ENCODE measurements around the gene HOXA3.

HOXA3 gene

DNA sequence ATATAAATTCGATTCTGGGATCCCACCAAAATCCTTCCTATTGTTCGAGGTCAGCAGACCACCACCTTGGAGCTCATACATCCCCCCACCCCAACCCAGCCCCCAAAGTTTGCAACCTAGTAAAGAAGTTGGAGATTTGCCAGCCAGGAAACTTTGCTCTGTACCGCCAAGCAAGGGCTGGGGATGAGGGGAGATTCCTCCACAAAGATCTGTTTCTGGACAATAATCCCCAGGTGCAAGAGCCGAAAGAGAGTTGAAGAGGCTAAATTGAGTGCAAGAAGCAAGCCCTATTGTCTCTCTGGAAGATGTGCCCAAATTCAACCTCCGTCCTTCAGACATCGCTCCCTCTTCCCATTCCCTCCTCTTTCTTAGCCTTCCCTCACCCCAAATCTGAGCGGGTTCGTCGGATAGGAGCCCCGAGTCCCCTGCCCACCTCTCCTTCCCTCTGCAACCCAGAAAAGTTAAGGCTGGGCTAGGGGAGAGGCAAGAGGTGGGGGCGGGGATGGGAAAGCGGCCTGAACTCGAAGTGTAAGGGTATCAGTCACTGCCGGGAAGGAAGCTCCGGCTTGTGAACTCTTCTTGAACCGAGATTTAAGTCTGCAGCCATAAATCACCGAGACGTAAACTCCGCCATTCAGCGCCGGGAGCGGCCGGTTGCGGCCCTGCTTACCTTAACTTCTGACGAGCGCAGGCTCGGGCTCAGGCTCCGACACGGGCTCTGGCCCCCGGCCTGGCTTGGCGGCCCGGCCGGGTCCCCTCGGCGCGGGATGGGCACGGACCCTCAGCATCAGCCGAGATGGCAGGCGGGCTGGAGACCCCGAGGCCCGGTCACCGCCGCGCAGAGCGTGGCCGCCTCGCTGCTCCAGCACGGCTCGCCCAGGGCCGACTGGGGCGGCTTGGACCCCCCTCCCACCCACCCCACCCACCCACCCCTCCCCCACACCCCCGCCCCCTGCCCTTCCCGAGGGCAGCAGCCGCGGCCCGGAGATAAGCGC, 39.1 kb downstream of the HOXA3 start:
- peak; percentile 66 for DNase-seq

- no peak for DNase-seq
These were observed 40.0 kb downstream of the HOXA3 start for GRCh38 chr7:27112361-27112760.

DNA sequence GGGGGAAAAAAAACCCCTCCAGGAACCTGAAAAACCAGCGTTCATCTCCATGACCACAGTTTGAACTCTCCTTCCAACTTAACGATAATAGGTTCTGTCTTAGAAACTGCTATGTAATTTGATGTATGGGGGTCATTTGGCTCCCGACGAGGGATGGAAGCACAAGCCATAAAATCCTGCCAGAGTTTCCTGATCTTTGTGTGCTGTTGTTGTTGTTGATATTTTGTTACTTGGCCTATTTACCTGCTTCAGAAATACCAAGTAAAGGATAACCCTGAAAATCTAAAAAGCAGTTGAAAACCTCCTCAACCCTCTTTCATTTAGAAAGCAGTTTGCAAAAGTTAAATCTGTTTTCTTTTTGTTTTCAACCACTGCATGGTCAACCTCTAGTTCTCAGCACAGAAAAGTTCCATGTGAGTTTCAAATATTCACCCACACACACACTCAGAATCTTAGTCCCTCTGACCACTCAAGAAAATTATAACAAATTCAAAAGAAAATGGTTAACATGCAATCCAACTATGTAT, 40.6 kb downstream of the HOXA3 start:
- DNase-seq: no peak

- DNase-seq: no peak
These were observed 41.2 kb downstream of the HOXA3 start for GRCh38 chr7:27111042-27111750.

- DNase-seq: no peak
These were observed 42.0 kb downstream of the HOXA3 start for GRCh38 chr7:27110186-27111031.

GRCh38 chr7:27109466-27110185, 42.8 kb downstream of the HOXA3 start:
- DNase-seq: no peak

- peak; percentile 69 for DNase-seq
These were observed 43.8 kb downstream of the HOXA3 start for GRCh38 chr7:27108390-27109127.

- no peak for DNase-seq
These were observed 44.7 kb downstream of the HOXA3 start for GRCh38 chr7:27107391-27108381.

GRCh38 chr7:27106901-27107240, 45.5 kb downstream of the HOXA3 start:
- DNase-seq: no peak

DNA sequence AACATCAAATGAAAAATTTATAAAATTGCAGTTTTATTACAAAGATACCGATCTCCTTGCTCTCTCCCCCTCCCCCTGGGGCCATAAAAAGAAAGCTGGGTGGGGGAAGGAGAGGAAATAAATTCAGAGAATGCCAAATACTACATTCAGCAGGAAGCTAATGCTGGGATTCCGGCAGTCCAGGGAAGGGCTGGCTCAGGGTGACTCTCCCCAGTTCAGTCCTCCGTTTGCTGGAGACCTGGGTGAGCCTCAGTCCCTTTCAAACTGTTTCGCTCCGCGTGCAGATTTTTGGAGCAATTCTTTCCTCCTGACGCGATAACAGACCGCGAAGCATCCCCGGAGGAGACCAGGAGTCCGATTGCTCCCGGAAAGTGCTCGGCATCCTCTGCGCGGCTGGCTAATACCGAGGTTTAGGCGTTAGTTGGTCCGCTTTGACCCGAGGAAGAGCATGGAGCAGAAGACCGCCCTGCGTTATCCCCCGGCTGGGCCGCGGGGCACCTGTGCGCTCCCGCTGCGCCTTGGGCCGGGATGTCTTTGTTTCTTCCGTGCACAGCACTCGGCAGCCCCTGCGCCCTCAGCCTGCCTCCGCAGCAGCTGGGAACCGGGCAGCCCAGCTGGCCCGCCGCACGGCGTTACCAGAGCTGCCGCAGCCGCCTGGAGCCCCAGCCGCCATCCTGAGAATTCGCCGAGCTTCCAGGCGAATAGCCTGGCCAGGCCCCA, 46.0 kb downstream of the HOXA3 start:
- DNase-seq: peak; percentile 85

GRCh38 chr7:27105301-27106031, 46.9 kb downstream of the HOXA3 start:
- DNase-seq: no peak

- DNase-seq: no peak
These were observed 47.9 kb downstream of the HOXA3 start for GRCh38 chr7:27104341-27105058.

DNA sequence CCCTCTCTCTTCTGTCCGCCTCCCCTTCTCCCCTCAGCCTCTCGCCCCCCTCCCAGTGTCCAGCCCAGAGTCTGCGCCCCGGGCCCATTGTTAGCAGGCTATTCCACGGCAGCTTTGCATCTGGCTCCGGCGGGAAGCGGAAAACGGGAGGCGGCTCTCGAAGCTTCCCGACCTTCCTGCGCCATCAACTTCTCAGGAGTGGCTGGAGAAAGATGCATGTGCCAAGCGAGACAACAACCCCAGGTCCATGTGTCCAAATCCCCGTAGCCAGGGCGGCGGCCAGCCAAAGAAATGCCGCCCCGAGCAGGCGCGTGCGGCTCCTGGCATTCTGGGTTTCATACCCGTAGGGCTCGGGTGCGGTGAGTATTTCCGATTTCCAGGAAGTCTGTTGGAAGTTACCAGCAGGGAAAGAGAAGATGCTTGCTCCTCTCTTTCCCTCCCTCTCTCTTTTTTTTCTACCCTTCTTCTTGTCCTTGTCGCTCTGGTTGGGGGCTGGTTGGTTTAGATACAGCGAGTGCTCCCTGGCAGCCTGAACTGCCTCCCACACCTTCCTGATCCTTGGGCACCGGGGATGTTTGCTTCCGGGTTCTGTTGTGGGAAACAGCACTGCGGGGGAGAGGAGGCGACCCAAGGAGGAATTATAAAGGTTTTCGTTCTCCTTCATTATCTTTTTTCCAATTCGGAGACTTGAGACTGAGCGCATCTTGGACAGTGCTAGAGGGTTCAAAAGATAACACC, 48.7 kb downstream of the HOXA3 start:
- no peak for DNase-seq

GRCh38 chr7:27102581-27103442, 49.6 kb downstream of the HOXA3 start, which contains the start of gene HOXA2:
HOXA2 (minus strand) TSS chr7:27102683; CDS start chr7:27102500, 183 bp downstream.
- no peak for DNase-seq

- no peak for DNase-seq
These were observed 50.3 kb downstream of the HOXA3 start for GRCh38 chr7:27101957-27102580.
